ENCODE measurements around the gene CLEC4G.
"Not testable (repeated sequence)": the region's sequence is repeated elsewhere in the genome, so short reads cannot be mapped to it uniquely, and the experiment has no call there.

The CLEC4G gene

DNA sequence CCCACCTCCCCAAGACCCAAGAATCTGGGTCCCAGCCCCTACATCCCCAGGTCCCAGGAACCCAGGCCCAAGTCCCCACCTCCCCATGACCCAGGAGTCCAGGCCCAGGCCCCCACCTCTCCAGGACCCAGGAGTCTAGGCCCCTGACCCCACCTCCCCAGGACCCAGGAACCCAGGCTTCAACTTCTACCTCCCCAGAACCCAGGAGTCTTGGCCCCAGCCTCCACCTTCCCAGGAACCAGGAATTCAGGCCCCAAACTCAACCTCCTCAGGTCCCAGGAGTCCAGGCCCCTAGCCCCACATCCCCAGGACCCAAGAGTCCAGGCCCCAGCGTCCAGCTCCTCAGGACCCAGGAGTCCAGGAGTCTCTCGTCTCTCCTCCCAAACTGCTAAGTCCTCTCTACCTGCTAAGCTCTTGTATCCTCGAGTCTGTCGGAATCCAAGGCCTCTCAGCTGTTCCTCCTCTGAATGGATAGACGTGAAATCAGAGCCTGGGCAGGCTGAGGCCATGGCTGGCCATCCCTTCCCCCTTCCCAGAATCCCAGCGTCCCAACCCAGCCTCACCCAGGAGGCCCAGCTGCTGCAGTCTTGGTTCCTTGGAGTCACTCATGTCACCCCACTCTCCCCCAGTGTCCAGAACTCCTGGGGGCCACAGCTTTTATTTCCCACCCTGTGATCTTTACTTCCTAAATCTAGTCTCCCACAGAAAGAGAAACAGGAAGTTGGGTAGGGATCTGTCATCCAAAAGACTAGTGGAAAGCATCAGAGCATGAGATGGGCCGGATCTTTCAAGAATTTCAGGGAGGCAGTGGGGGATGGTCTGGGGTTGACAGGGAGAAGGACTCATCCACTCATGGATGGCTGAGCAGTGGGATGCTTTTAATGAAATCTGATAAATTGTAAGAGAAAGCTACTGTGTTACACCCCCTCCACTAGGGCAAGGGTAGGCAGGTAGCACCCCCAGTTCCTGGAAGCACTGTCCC lies 15.3 kb upstream of the CLEC4G start, which contains the start of gene CD209:
CD209 (minus strand) TSS at position 632 of the 982 bp plus-strand sequence; CDS start at position 609, 23 bp downstream.
- DNase-seq (ENCODE audit: low spot score), result no peak

DNA sequence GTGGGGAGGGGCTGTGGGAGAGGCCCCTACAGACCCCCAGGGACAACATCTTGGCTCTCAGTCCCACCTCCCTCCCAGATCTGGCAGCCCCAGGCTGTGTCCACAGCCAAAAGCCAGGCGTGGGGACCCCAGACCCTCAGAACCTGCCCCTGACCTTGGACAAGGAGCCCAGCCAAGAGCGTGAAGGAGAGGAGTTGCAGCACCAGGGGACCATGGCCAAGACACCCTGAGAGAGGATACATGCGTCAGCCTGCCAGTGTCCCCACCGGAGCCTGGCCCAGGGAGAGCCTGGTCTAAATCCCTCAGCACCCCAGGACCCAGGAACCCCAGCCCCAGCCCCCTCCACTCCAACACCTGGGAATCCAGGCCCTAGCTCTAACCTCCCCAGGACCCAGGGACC lies 14.4 kb upstream of the CLEC4G start:
- DNase-seq (ENCODE audit: low spot score), result not testable (repeated sequence)

DNA sequence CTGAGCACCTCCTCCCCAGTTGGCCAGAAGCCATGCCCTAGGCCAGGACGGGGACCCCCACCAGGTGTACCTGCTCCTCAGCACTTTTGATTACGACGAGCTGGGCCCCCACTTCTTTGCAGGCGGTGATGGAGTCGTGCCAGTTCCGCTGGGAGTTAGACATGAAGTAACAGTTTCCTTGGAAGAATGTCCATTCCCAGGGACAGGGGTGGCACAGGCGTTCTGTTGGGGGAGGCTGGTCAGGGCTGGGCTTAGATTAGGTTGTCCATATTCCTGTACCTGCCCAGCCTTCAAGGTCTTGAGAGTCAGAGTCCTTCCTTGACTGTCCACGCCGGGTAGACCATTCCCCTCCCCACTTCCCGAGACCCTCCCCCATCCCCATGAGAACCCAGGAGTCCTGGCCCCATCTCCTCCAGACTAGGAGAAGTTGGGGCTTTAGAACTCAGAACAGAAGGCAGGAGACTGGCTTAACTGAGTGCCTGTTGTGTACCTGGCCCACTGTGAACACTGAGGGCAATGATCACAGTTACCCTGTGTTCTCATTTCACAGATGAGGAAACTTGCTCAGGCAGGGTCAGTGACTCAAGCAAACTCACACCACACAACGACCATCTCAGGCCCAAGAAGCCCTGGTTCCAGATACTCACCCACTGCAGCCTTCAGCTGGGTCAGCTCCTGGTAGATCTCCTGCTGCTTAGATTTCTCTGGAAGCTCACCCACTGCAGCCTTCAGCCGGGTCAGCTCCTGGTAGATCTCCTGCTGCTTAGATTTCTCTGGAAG lies 13.2 kb upstream of the CLEC4G start:
- DNase-seq (ENCODE audit: low spot score), result no peak

DNA sequence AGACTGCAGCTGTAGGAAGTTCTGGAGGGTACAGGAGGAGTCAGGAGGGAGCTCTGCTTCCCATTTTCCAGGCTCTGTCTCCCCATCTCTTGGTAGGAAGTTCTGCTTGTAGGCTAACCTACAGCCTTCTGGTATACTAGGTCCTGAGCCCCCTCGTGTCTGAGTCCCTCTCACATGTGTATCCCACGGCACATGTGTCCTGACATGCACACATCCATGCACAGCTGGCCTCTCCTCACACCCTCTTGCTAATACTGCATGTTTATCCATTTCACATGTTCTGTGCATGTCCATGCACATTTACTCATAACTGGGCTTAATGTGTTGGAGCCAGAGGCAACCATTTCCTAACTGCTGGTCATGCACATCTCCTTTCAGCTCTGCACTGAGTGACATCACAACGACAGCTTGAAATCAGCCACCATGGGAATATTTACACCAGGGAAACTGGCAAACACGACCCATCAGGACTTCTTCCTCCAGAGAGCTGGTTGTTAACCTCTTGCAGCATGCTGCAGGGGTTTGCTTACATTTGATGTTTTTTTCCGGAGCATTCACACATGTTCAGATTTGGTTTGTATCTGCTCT lies 12.4 kb upstream of the CLEC4G start:
- no peak for DNase-seq (ENCODE audit: low spot score)

DNA sequence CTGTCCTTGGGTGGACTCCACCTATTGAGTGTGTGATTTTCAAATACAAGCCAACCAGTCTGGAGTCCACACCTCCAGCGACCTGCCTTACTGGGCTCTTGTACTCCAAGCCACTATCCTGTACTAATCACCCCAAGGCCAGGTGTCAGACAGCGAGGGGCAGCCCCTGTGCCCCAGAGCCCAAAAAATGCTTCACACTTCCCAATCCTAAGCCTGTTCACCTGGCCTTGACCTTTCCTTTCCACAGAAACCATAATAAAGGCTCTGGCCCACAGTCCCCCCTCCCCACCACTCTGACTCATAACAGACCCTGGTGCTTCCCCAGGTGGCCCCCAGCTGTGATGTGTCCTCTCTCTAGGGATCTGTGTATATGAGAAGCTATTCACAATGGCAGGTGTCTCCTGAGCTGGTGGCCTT lies 11.5 kb upstream of the CLEC4G start:
- DNase-seq (ENCODE audit: low spot score), result no peak

- DNase-seq (ENCODE audit: low spot score), result no peak
These were observed 11.1 kb upstream of the CLEC4G start for GRCh38 chr19:7742991-7743390.

GRCh38 chr19:7742575-7742974 lies 10.7 kb upstream of the CLEC4G start:
- no peak for DNase-seq (ENCODE audit: low spot score)

DNA sequence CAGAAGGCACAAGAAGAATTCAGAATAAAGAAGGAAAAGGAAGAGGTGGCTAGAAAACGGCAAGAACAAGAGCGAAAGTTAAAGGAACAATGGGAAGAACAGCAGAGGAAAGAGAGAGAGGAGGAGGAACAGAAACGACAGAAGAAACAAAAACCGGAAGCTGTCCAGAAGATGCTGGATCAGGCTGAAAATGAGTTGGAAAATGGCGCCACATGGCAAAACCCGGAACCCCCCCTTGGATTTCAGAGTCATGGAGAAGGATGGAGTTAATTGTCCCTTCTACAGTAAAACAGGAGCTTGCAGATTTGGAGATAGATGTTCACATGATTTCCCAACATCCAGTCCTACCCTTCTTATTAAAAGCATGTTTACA lies 8.8 kb upstream of the CLEC4G start:
- DNase-seq (ENCODE audit: low spot score), result no peak

GRCh38 chr19:7739801-7740681 lies 8.1 kb upstream of the CLEC4G start:
- no peak for DNase-seq (ENCODE audit: low spot score)

DNA sequence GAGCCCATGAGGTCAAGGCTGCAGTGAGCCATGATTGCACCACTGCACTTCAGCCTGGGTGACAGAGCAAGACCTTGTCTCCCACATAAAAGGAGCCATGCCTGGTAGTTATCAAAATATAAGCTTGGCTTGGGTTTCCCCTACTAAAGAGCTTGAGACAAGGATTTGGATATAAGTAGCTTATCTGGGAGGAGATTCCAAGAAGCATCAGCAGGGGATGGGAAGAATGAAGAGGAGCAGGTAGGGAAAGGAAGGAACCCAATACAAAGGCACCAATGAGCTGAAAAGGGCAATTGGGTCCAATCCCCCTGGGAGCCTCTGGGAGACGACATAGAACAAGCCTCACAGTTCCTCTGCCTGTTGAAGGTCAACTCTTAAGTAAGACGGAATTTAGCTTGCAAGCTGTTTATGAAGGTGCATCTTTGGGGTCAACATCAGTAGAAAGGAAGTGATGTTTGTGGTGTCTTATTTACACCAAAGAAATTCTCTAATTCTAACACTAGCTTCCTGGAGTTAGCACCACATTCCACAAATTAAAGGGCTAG lies 7.4 kb upstream of the CLEC4G start:
- DNase-seq (ENCODE audit: low spot score), result no peak

DNA sequence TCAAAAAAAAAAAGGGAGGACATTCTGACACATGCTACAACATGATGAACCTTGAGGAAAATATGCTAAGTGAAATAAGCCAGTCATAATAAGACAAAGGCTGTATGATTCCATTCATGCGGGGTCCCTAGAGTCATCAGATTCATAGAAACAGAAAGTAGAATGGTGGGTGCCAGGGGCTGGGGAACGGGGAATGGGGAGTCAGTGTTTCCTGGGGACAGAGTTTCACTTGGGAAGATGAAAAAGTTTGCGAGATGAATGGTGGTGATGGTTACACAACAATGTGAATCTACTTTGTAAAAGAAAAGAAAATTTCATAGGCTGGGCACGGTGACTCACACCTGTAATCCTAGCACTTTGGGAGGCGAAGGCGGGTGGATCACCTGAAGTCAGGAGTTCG lies 6.1 kb upstream of the CLEC4G start:
- no peak for DNase-seq (ENCODE audit: low spot score)

DNA sequence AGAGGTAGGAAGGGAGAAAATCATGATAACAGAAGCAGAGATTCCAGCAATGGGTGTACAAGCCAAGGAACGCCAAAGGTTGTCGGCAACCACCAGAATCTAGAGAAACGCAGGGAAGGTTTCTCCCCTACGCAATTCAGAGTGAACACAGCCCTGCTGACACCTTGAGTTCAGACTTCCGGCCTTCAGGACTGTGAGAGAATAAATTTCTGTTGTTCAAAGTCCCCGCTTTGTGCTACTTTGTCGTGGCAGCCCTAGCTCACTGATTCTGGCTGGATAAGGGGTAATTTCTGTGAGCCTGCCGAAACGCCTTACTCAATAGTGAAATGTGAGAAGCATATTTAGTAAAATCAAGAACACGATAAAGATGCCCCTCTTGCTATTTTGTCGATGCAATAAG lies 5.3 kb upstream of the CLEC4G start:
- DNase-seq (ENCODE audit: low spot score), result no peak

GRCh38 chr19:7736148-7736547 lies 4.2 kb upstream of the CLEC4G start:
- DNase-seq (ENCODE audit: low spot score), result no peak

DNA sequence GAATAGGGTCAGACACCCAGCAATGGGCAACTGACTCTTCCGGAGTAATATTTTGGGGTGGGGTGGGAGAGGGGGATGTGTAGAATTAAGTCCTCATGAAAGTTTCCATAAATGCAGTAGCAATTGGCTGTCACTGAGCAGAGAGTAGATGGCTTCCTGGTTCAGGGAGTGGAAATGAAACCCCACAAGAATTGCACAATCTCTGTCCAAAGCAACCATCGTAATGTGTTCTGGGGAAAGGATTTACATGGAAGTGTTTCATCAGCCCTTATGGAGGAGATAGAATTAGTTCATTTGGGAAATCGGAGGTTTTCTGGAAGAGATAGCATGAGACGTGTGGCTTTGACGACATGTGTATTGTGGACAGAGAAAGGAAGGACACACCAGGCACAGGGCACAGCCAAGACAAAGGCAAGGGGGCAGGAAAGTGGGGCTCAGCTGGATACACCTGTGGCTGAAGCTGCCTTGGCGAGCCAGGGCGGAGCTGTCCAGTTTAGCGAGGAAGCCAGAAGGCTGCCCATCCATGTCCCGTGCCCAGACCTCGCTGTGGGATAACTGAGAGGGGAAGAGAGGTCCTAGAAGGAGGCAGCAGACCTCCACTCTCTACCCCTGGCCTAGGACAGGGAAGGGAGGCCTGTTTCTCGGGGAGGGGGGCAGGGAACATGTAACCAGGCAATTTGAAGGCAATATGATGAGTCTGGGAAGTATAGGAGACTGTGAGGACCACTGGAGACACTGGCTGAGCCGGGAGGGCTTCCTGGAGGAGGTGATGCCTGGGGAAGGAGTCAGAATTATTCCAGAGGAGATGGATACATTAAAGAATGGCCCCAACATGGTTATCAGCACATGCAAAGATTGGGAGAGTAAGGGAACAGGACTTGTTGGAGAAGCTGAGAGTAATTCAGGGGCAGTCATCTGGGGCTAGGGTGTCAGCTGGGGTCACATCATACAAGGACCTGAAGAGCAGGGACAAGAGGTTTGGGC lies 2.6 kb upstream of the CLEC4G start:
- DNase-seq (ENCODE audit: low spot score), result no peak

DNA sequence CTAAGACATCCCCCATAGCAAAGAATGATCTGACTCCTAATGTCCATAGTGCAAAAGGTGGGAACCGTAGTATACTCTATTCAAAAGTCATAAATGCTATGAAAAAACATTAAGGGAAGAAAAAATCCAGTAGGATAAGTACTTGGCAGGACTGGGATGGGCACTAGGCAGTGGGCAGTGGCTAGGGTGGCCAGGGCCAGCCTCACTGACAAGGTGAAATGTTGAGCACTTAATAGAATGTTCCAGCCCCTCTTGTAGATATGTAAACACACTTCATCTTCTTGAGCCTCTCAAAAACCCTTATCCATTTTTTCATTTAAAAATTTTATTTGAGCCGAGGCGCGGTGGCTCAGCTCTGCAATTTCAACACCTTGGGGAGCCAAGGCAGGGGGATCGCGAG lies 1.5 kb upstream of the CLEC4G start:
- no peak for DNase-seq (ENCODE audit: low spot score)

DNA sequence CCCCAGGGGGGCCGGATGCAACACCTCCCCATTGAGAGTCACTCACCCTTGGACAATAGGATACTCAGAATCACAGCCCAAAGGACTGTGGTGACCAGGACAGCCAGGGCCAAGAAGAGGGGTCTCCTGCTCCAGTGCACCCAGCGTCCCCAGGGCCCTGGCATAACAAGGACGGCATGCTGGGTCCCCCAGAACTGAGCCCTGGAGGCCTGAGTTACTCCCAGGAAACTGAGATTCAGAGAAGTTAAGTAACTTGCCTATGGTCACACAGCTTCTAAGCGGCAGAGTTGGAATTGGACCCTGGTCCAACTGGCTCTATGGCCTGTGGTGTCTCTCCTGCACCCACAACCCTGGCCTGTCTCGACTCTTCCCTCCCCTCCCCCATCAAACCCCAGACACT lies 295 bp downstream of the CLEC4G start:
- no peak for DNase-seq (ENCODE audit: low spot score)

GRCh38 chr19:7731218-7731595 lies 703 bp downstream of the CLEC4G start:
- DNase-seq (ENCODE audit: low spot score), result no peak

DNA sequence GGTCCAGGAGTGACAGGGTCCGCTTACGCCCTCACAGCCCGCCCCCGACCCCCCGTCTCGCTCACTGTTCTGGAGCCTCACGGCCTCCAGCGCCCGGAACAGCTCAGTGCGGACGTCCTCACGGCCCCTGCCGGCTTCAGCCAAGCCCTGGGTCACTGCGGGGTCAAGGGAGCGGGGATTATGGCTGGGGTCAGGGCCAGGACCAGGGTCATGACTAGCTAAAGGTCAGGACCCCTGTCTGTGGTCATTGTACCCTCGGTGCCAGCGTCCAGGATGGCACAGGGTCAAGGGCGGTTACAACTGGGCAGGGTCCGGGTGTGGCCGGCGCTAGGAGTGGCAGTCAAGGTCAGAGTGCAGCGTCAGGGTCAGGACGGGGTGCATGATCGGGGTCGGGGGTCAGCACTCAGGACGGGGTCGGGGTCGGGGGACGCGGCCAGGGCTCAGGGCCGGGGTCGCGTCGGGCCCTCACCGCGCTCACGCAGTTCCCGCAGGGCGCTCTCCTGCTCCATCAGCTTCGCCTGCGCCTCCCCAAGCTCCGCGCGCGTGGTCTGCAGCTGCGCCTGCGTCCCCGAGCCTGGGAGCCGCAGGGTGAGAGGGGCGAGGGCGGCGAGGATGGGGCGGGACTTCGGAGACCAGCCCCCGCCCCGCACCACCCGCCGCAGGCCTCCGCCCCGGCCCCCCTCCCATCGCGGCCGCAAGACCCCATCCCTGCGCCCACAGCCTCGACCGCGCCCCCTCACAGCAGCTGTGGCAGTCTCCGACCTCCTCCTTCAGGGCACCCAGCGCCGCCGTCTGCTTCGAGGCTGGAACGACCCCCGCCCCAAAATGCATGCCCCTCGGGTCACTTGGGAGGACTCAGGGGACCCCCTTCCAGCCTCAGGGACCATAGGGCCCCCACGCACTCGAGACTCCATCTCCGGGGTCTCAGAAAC lies 1.4 kb downstream of the CLEC4G start:
- DNase-seq (ENCODE audit: low spot score), result no peak

DNA sequence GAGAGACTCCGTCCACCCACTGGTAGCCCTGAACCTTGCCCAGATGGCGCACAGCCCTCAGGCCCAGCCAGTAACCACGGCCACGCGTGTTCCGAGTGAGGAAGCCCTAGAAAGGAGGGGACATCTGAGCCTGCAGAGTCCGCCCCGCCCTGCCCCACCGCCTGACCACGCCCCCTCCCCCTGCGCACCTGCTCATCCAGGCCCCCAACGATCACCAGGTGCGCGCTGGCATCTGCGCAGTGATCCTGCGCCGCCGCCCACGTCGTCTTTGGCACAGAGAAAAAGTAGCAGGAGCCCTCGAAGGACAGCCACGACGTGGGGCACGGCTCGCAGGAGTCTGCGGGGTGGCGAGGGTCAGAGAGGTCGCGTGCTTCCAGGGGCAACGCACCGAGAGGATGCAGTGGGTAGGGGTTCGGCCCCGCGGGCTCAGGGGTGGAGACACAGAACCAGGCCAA lies 2.1 kb downstream of the CLEC4G start:
- no peak for DNase-seq (ENCODE audit: low spot score)

All from ecto neural progenitor cell (in vitro differentiated cells).